ENCODE measurements around the gene PCGF6.

GRCh38 chr10:103287992-103288391 lies 62.9 kb downstream of the PCGF6 start:
- TF ChIP-seq CHD2 (IDR thresholded peaks at IDR 0.05; ENCODE audit: low read length, partially characterized antibody) (no peak), FOXM1 (IDR thresholded peaks at IDR 0.05; ENCODE audit: low read depth) (no peak), EP300 (IDR thresholded peaks at IDR 0.05; ENCODE audit: borderline replicate concordance in 1 of 2, low read depth in 1 of 2, low read length in 1 of 2) (no peak), USF1 (IDR thresholded peaks at IDR 0.05; ENCODE audit: borderline replicate concordance, low read depth) (no peak), REST (IDR thresholded peaks at IDR 0.05; ENCODE audit: low read depth, low read length) (no peak), MXI1 (IDR thresholded peaks at IDR 0.05; ENCODE audit: low read depth, low read length) (no peak), PBX3 (IDR thresholded peaks at IDR 0.05) (no peak)

Measured in SK-N-SH (cell line).